ENCODE data around the gene TYK2. TPM values are rescaled to one million over a fixed set of nuclear protein-coding genes. Genes with fewer than 3 reads are reported as not detected.
A peak's percentile ranks its signal among the peaks of the same experiment; 100 is the strongest.

Gene TYK2
- total and polyA plus RNA-seq, 9 of the 15 experiments (the other 6 are each of a cell fraction or from before 2014, with no cell fraction given), result 15.0 to 182 (median 85.9) TPM

DNA sequence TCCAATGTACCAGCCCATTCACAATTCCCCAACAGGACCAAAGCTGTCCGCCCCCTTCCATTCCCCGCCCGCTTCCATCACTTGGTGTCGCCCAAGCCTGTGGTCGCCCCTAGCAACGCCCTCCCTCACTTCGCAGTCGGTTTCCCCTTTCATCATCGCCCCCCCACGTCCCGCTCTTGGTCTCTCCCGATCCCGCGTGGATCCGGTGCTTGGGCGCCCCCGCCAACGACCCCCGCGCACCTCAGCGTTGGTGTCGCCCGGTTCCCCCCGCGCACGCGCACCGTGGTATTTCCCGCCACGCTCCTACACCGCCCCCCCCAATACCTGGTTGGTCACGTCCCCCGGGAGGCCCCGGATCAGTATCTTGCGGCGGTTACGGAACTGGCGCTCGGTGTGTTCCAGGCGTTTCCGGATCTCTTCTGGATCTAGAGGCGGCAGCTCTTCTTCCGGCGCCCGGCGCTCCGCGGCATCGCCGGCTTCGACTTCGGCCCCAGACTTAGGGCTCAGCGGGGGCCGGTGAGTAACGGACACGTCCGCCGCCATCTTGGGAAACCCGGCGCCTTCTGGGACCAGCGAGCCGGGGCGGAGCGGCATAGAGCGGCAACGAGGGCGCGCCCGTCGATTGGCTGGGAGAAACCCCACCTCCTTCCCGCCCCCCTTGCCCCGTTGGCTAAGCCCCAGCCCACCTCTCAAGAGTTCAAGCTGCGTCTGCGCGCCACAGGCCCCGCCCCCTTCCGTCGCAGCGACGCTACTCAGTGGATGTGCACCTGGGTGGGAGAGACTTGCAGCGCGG, 47.2 kb downstream of the TYK2 start, which contains the start of gene RAVER1 (continued):
- TF ChIP-seq, protein P1, sequence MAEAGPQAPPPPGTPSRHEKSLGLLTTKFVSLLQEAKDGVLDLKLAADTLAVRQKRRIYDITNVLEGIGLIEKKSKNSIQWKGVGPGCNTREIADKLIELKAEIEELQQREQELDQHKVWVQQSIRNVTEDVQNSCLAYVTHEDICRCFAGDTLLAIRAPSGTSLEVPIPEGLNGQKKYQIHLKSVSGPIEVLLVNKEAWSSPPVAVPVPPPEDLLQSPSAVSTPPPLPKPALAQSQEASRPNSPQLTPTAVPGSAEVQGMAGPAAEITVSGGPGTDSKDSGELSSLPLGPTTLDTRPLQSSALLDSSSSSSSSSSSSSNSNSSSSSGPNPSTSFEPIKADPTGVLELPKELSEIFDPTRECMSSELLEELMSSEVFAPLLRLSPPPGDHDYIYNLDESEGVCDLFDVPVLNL (CRISPR knock-in tag; IDR thresholded peaks at IDR 0.05; ENCODE audit: low read depth), result peak; percentile 85
- TF ChIP-seq, protein P2, sequence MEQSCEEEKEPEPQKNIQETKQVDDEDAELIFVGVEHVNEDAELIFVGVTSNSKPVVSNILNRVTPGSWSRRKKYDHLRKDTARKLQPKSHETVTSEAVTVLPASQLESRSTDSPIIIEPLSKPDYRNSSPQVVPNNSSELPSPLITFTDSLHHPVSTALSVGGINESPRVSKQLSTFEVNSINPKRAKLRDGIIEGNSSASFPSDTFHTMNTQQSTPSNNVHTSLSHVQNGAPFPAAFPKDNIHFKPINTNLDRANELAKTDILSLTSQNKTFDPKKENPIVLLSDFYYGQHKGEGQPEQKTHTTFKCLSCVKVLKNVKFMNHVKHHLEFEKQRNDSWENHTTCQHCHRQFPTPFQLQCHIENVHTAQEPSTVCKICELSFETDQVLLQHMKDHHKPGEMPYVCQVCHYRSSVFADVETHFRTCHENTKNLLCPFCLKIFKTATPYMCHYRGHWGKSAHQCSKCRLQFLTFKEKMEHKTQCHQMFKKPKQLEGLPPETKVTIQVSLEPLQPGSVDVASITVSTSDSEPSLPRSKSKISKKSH (CRISPR knock-in tag; IDR thresholded peaks at IDR 0.05), result no peak
- TF ChIP-seq NFE2 (IDR thresholded peaks at IDR 0.05; ENCODE audit: low read depth), result 0 out of 2 replicates have a peak, but pooled peaks have one; percentile 17
- TF ChIP-seq BRCA1 (IDR thresholded peaks at IDR 0.05), result no peak
- TF ChIP-seq BRCA1 (CRISPR knock-in tag; IDR thresholded peaks at IDR 0.05), result 0 out of 2 replicates have a peak, but pooled peaks have one; percentile 84
- TF ChIP-seq KLF13 (tag; IDR thresholded peaks at IDR 0.05; ENCODE audit: borderline replicate concordance, low read depth), result 0 out of 2 replicates have a peak, but pooled peaks have one; percentile 71
- TF ChIP-seq EZH2 (IDR thresholded peaks at IDR 0.05; ENCODE audit: borderline replicate concordance, low read depth, low read length), result no peak
- TF ChIP-seq, protein P3, sequence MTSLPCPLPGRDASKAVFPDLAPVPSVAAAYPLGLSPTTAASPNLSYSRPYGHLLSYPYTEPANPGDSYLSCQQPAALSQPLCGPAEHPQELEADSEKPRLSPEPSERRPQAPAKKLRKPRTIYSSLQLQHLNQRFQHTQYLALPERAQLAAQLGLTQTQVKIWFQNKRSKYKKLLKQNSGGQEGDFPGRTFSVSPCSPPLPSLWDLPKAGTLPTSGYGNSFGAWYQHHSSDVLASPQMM (CRISPR knock-in tag; IDR thresholded peaks at IDR 0.05), result no peak
- TF ChIP-seq ARNT (IDR thresholded peaks at IDR 0.05), result no peak; a peak in 1 of 4 replicates
- TF ChIP-seq, protein P4, sequence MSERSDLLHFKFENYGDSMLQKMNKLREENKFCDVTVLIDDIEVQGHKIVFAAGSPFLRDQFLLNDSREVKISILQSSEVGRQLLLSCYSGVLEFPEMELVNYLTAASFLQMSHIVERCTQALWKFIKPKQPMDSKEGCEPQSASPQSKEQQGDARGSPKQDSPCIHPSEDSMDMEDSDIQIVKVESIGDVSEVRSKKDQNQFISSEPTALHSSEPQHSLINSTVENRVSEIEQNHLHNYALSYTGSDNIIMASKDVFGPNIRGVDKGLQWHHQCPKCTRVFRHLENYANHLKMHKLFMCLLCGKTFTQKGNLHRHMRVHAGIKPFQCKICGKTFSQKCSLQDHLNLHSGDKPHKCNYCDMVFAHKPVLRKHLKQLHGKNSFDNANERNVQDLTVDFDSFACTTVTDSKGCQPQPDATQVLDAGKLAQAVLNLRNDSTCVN (CRISPR knock-in tag; IDR thresholded peaks at IDR 0.05), result no peak
- no peak; the same call in 1 of the 2 replicates for TF ChIP-seq RAD51 (IDR thresholded peaks at IDR 0.05; ENCODE audit: borderline replicate concordance, low read depth)
- TF ChIP-seq FOXK1 (CRISPR knock-in tag; IDR thresholded peaks at IDR 0.05; ENCODE audit: borderline replicate concordance), result no peak
- no peak for TF ChIP-seq BRD9 (IDR thresholded peaks at IDR 0.05; ENCODE audit: low read depth, partially characterized antibody)
- TF ChIP-seq NFIX (CRISPR knock-in tag; IDR thresholded peaks at IDR 0.05; ENCODE audit: low read depth), result no peak
- TF ChIP-seq ETV6 (IDR thresholded peaks at IDR 0.05; ENCODE audit: borderline replicate concordance in 1 of 2, low read depth in 2 of 2, low read length in 1 of 2), result no peak
- TF ChIP-seq ETV6 (CRISPR knock-in tag; IDR thresholded peaks at IDR 0.05; ENCODE audit: borderline replicate concordance), result no peak
- peak; percentile 38 for TF ChIP-seq STAG1 (CRISPR knock-in tag; IDR thresholded peaks at IDR 0.05; ENCODE audit: borderline replicate concordance)
- TF ChIP-seq NCOA2 (IDR thresholded peaks at IDR 0.05; ENCODE audit: partially characterized antibody in 2 of 2), result no peak
- no peak for TF ChIP-seq ZNF444 (CRISPR knock-in tag; IDR thresholded peaks at IDR 0.05)
- peak; percentile 78 for TF ChIP-seq MYC (IDR thresholded peaks at IDR 0.05; ENCODE audit: low read depth, low read length)
- peak; percentile 72 for TF ChIP-seq MYC (CRISPR knock-in tag; IDR thresholded peaks at IDR 0.05; ENCODE audit: borderline replicate concordance, low read depth)
- TF ChIP-seq HCFC1 (IDR thresholded peaks at IDR 0.05; ENCODE audit: low read depth, low read length), result no peak; the same call in 1 of the 2 replicates
- no peak for TF ChIP-seq TGIF2 (CRISPR knock-in tag; IDR thresholded peaks at IDR 0.05)
- TF ChIP-seq NFATC3 (IDR thresholded peaks at IDR 0.05), result no peak
- peak; percentile 68 for TF ChIP-seq PCBP1 (IDR thresholded peaks at IDR 0.05; ENCODE audit: low read depth, low read length, poor library complexity, severe bottlenecking)

Data from K562 (cell line).